ENCODE measurements around the gene DGCR8. TPM values are rescaled to one million over a fixed set of nuclear protein-coding genes. Genes with fewer than 3 reads are reported as not detected.

DGCR8 gene
- total RNA-seq, 1 donor from 2014 or later: 29.0 TPM

DNA sequence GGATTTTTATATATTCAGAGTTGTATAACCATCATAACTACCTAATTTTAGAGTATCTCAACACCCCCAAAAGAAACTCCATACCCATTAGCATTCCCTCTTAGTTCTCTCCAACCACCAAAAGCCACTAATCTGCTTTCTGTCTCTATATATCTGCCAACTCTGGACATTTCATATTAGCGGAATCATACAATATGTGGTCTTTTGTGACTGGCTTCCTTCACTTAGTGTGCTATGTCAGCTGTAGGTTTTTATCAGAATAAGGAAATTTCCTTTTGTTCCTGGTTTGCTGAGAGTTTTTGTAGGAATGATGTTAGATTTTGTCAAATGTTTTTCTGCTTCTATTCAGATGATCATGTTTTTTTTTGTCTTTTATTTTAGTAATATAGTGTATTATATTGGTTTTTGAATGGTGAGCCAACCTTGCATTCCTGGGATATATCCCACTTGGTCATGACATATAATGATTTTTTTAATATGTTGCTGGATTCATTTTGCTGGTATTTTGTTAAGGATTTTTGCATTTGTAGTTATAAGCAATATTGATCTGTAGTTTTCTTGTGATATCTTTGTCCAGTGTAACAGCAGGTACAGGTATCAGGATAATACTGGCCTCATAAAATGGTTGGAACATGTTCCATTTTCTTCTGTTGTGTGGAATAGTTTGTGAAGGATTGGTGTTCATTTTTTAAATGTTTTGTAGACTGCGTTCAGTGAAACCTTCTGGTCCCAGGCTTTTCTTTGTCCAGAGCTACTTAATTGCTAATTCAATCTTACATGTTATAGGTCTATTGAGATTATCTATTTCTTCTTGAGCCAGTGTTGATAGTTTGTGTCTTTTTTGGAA is 16.8 kb downstream of the DGCR8 start:
- no peaks in the 10 kb centered on the region for H3K9me3 ChIP-seq (ENCODE audit: insufficient read depth, low read depth, low read length)
- TF ChIP-seq CTCF (IDR thresholded peaks at IDR 0.05; ENCODE audit: insufficient read depth, low read depth, low read length) (no peak), EZH2 (IDR thresholded peaks at IDR 0.05; ENCODE audit: insufficient read depth, low read length) (no peak)
- Mint-ChIP-seq H3K4me3 (ENCODE audit: unreplicated experiment) (no peak overlapping the region), H3K4me1 (ENCODE audit: low read depth, unreplicated experiment) (no peaks in the 10 kb centered on the region), H3K27me3 (ENCODE audit: low read depth, unreplicated experiment) (no peaks in the 10 kb centered on the region), H3K36me3 (ENCODE audit: low read depth, unreplicated experiment) (peaks cover 41% of the 10 kb centered on the region), H3K9me3 (ENCODE audit: unreplicated experiment) (peaks cover 6% of the 10 kb centered on the region), H3K27ac (ENCODE audit: unreplicated experiment) (no peak overlapping the region)
- no peak overlapping the region for H2AFZ ChIP-seq (ENCODE audit: low read depth, low read length)
- peaks cover 88% of the 10 kb centered on the region for H3K79me2 ChIP-seq (ENCODE audit: insufficient read depth, low read length)
- no peak overlapping the region for H3K4me3 ChIP-seq (ENCODE audit: insufficient read depth, low read depth, low read length)
- no peak overlapping the region for H3K27ac ChIP-seq (ENCODE audit: low read depth, low read length)
- no peak for DNase-seq (ENCODE audit: low read depth)
- H3K36me3 ChIP-seq (ENCODE audit: insufficient read depth, low read length): peaks cover 73% of the 10 kb centered on the region
- no peaks in the 10 kb centered on the region for H3K27me3 ChIP-seq (ENCODE audit: insufficient read depth, low read length)
- H3K4me2 ChIP-seq (ENCODE audit: low read length): no peak overlapping the region
- H4K20me1 ChIP-seq (ENCODE audit: insufficient read depth, low read length): peaks cover 59% of the 10 kb centered on the region
- H3K4me1 ChIP-seq (ENCODE audit: insufficient read depth, low read length): no peaks in the 10 kb centered on the region
- no peak overlapping the region for H3K9ac ChIP-seq (ENCODE audit: low read length)
- FAIRE-seq: no peak

DNA sequence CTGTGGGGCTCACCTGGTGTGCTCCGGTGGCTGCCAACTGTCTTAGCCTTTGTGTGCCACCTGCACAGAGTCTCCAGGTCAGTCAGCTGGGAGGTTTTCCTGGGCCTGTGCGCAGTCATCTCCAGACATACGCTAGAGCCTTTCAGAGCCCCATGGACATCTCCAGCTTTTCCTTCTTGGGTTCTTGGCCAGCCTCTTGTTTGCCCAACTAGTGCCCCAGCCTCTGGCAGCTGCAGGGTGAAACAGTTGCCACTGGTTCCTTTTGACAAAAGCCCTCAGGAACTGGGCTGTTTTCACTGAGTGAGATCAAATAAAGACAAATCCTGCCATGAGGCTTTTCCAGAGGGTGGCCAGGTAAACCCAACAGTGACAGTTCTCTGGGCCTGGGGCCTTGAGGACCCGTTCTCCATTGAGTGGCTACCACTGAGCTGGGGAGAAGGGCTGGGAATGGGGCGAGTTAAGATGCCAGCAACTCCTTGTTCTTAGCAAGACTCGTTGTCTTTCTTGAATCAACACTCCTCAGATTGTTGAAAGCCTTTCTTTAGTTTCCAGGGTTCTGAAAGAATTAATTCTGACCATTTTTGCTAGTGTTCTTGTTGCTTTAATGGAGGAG is 19.2 kb downstream of the DGCR8 start:
- Mint-ChIP-seq H3K36me3 (ENCODE audit: low read depth, unreplicated experiment) (peaks cover 34% of the 10 kb centered on the region), H3K4me1 (ENCODE audit: low read depth, unreplicated experiment) (no peaks in the 10 kb centered on the region), H3K27ac (ENCODE audit: unreplicated experiment) (no peak overlapping the region), H3K27me3 (ENCODE audit: low read depth, unreplicated experiment) (no peaks in the 10 kb centered on the region), H3K4me3 (ENCODE audit: unreplicated experiment) (no peak overlapping the region), H3K9me3 (ENCODE audit: unreplicated experiment) (peaks cover 6% of the 10 kb centered on the region)
- DNase-seq (ENCODE audit: low read depth): no peak
- Histone ChIP-seq H3K4me2 (ENCODE audit: low read length) (no peak overlapping the region), H4K20me1 (ENCODE audit: insufficient read depth, low read length) (peaks cover 59% of the 10 kb centered on the region), H3K4me3 (ENCODE audit: insufficient read depth, low read depth, low read length) (no peak overlapping the region), H3K9ac (ENCODE audit: low read length) (no peak overlapping the region), H3K27me3 (ENCODE audit: insufficient read depth, low read length) (no peaks in the 10 kb centered on the region), H3K9me3 (ENCODE audit: insufficient read depth, low read depth, low read length) (no peaks in the 10 kb centered on the region), H3K27ac (ENCODE audit: low read depth, low read length) (no peak overlapping the region), H3K36me3 (ENCODE audit: insufficient read depth, low read length) (peaks cover 65% of the 10 kb centered on the region), H3K79me2 (ENCODE audit: insufficient read depth, low read length) (peaks cover 88% of the 10 kb centered on the region), H2AFZ (ENCODE audit: low read depth, low read length) (no peak overlapping the region), H3K4me1 (ENCODE audit: insufficient read depth, low read length) (no peaks in the 10 kb centered on the region)
- FAIRE-seq: no peak
- no peak for TF ChIP-seq CTCF (IDR thresholded peaks at IDR 0.05; ENCODE audit: insufficient read depth, low read depth, low read length)

DNA sequence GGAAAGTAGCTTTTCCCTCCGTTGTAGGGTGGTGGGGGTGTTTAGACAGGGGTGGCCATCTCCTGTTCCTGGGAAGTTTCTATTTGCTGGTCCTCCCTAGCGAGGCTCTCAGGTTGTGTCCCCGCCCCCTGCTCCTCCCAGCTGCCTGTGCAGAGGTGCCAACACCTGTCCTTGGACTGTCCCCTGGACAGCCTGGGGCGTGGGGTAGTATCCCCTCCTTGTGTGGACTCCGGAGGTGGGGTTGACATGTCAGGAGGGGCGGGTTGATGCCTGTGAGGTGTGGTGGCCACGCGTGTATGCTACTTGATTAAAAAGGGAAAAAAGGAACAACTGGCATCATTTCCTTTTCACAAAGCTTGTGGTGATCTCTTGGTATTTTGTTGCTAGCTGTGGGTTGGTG is 21.6 kb downstream of the DGCR8 start:
- H3K79me2 ChIP-seq (ENCODE audit: insufficient read depth, low read length): peaks cover 82% of the 10 kb centered on the region
- TF ChIP-seq EZH2 (IDR thresholded peaks at IDR 0.05; ENCODE audit: insufficient read depth, low read length) (no peak), CTCF (IDR thresholded peaks at IDR 0.05; ENCODE audit: insufficient read depth, low read depth, low read length) (no peak)
- H3K36me3 ChIP-seq (ENCODE audit: insufficient read depth, low read length): peaks cover 60% of the 10 kb centered on the region
- Mint-ChIP-seq H3K27me3 (ENCODE audit: low read depth, unreplicated experiment) (no peaks in the 10 kb centered on the region), H3K4me1 (ENCODE audit: low read depth, unreplicated experiment) (peaks cover 2% of the 10 kb centered on the region), H3K4me3 (ENCODE audit: unreplicated experiment) (no peak overlapping the region), H3K9me3 (ENCODE audit: unreplicated experiment) (peaks cover 4% of the 10 kb centered on the region), H3K27ac (ENCODE audit: unreplicated experiment) (no peak overlapping the region), H3K36me3 (ENCODE audit: low read depth, unreplicated experiment) (peaks cover 20% of the 10 kb centered on the region)
- no peaks in the 10 kb centered on the region for H3K9me3 ChIP-seq (ENCODE audit: insufficient read depth, low read depth, low read length)
- no peak overlapping the region for H3K4me2 ChIP-seq (ENCODE audit: low read length)
- H3K27me3 ChIP-seq (ENCODE audit: insufficient read depth, low read length): no peaks in the 10 kb centered on the region
- H2AFZ ChIP-seq (ENCODE audit: low read depth, low read length): no peak overlapping the region
- DNase-seq (ENCODE audit: low read depth): no peak
- FAIRE-seq: no peak
- no peak overlapping the region for H3K27ac ChIP-seq (ENCODE audit: low read depth, low read length)
- peaks cover 77% of the 10 kb centered on the region for H4K20me1 ChIP-seq (ENCODE audit: insufficient read depth, low read length)
- no peak overlapping the region for H3K9ac ChIP-seq (ENCODE audit: low read length)
- no peak overlapping the region for H3K4me3 ChIP-seq (ENCODE audit: insufficient read depth, low read depth, low read length)
- no peaks in the 10 kb centered on the region for H3K4me1 ChIP-seq (ENCODE audit: insufficient read depth, low read length)

All from astrocyte (in vitro differentiated cells and primary cell).